Choroid plexus epithelial cell (primary cell): ENCODE results near the gene PCBP3.

Experiments
- DNase-seq: peaks from one replicate; pipeline ENCODE4 v3.0.0-alpha.2; 2010; ENCODE audit warnings: low read depth
- H3K4me3 ChIP-seq: 2 replicates; pipeline ENCODE4 v1.5.1; 2011; ENCODE audit warnings: low read depth, mild to moderate bottlenecking, control low read depth, low read length, moderate library complexity
- CTCF ChIP-seq: conservative IDR thresholded peaks from 2 replicates; pipeline ENCODE4 v1.5.1; 2011; ENCODE audit warnings: low read depth, mild to moderate bottlenecking, control low read depth, inconsistent platforms, low read length, moderate library complexity

PCBP3 gene

GRCh38 chr21:45632160-45632559, 11.4 kb upstream of the PCBP3 start:
- no peak for TF ChIP-seq CTCF
- H3K4me3 ChIP-seq = no peak overlapping the region
- no peak for DNase-seq

GRCh38 chr21:45632637-45633251, 10.8 kb upstream of the PCBP3 start:
- no peak for DNase-seq
- H3K4me3 ChIP-seq = no peak overlapping the region
- no peak for TF ChIP-seq CTCF

- peak; percentile 62 for DNase-seq
- H3K4me3 ChIP-seq = peak overlapping the region; percentile 14
- TF ChIP-seq CTCF = no peak
Observed at GRCh38 chr21:45634511-45635183, 8.9 kb upstream of the PCBP3 start.

- no peak for DNase-seq
- no peak for TF ChIP-seq CTCF
- H3K4me3 ChIP-seq = no peak overlapping the region
Observed at GRCh38 chr21:45635271-45636151, 8.0 kb upstream of the PCBP3 start.

GRCh38 chr21:45636459-45636858, 7.1 kb upstream of the PCBP3 start:
- TF ChIP-seq CTCF = no peak
- no peak overlapping the region for H3K4me3 ChIP-seq
- no peak for DNase-seq

GRCh38 chr21:45636951-45637646, 6.4 kb upstream of the PCBP3 start:
- no peak for DNase-seq
- no peak for TF ChIP-seq CTCF
- no peak overlapping the region for H3K4me3 ChIP-seq
